ENCODE results near the gene APPL2. TPM values are rescaled to one million over a fixed set of nuclear protein-coding genes. Genes with fewer than 3 reads are reported as not detected.

APPL2 gene
- total and polyA plus RNA-seq, 12 donors = 15.9 to 122 (median 53.2) TPM

- Histone ChIP-seq H3K4me3 (no peak overlapping the region), H3K4me1 (replicated peaks in 1 of 2) (no peaks in the 10 kb centered on the region), H3K9me3 (replicated peaks in 1 of 3) (no peaks in the 10 kb centered on the region), H3K27me3 (no peaks in the 10 kb centered on the region), H3K36me3 (replicated peaks in 1 of 2) (peaks cover 0 to 69% of the 10 kb centered on the region in 2 donors), H3K27ac (no peak overlapping the region)
- no peak for DNase-seq
- TF ChIP-seq POLR2A (IDR thresholded peaks at IDR 0.05) (no peak), CTCF (IDR thresholded peaks at IDR 0.05) (no peak)
- WGBS, 4 donors = 87 to 96% (median 92%) methylated on average over 3 of the region's 3 CpGs
- intact Hi-C loops (cut with DNase I) = no loop called here
These were observed 78.4 kb downstream of the APPL2 start for GRCh38 chr12:105157606-105158005.

- DNase-seq = no peak
- peaks cover 0 to 71% of the 10 kb centered on the region in 2 donors for H3K36me3 ChIP-seq (replicated peaks in 1 of 2)
- 97 to 99% (median 98%) methylated on average over 2 of the region's 2 CpGs for WGBS, 4 donors
- H3K9me3 ChIP-seq (replicated peaks in 1 of 3) = no peaks in the 10 kb centered on the region
- no peak overlapping the region for H3K4me3 ChIP-seq
- no peak overlapping the region for H3K27ac ChIP-seq
- no peaks in the 10 kb centered on the region for H3K4me1 ChIP-seq (replicated peaks in 1 of 2)
- TF ChIP-seq POLR2A (IDR thresholded peaks at IDR 0.05) (no peak), CTCF (IDR thresholded peaks at IDR 0.05) (no peak)
- no peaks in the 10 kb centered on the region for H3K27me3 ChIP-seq
- intact Hi-C loops (cut with DNase I) = no loop called here
These were observed 79.7 kb downstream of the APPL2 start for GRCh38 chr12:105156260-105156659.

GRCh38 chr12:105142259-105142658, 93.7 kb downstream of the APPL2 start:
- no peaks in the 10 kb centered on the region for H3K4me1 ChIP-seq (replicated peaks in 1 of 2)
- H3K36me3 ChIP-seq (replicated peaks in 1 of 2) = peaks cover 0 to 72% of the 10 kb centered on the region in 2 donors
- H3K9me3 ChIP-seq (replicated peaks in 1 of 3) = no peaks in the 10 kb centered on the region
- intact Hi-C loops (cut with DNase I) = no loop called here
- 94 to 96% (median 95%) methylated on average over 3 of the region's 3 CpGs for WGBS, 4 donors
- TF ChIP-seq CTCF (IDR thresholded peaks at IDR 0.05) = no peak
- TF ChIP-seq POLR2A (IDR thresholded peaks at IDR 0.05) = no peak
- no peaks in the 10 kb centered on the region for H3K27me3 ChIP-seq
- no peak for DNase-seq
- no peak overlapping the region for H3K4me3 ChIP-seq
- no peak overlapping the region for H3K27ac ChIP-seq

- 83 to 94% (median 88%) methylated on average over 6 of the region's 6 CpGs for WGBS, 4 donors
- Histone ChIP-seq H3K4me3 (no peak overlapping the region), H3K9me3 (replicated peaks in 1 of 3) (no peaks in the 10 kb centered on the region), H3K4me1 (replicated peaks in 1 of 2) (no peaks in the 10 kb centered on the region), H3K27ac (no peak overlapping the region), H3K36me3 (replicated peaks in 1 of 2) (peaks cover 0 to 68% of the 10 kb centered on the region in 2 donors), H3K27me3 (no peaks in the 10 kb centered on the region)
- DNase-seq = no peak
- TF ChIP-seq CTCF (IDR thresholded peaks at IDR 0.05) (no peak), POLR2A (IDR thresholded peaks at IDR 0.05) (no peak)
- intact Hi-C loops (cut with DNase I) = no loop called here
These were observed 94.6 kb downstream of the APPL2 start for GRCh38 chr12:105141320-105141922.
